Neural cell (in vitro differentiated cells): ENCODE results near the gene SIVA1.

Experiments
- EP300 ChIP-seq: fragments of 450-650 bp; conservative IDR thresholded peaks from 2 replicates; pipeline ENCODE4 v1.6.1; 2014; ENCODE audit warnings: antibody characterized with exemption, mild to moderate bottlenecking, moderate library complexity; ENCODE audit not compliant: poor library complexity, severe bottlenecking
- EZH2 ChIP-seq: fragments of 200-600, 300-800 bp; shearing (Covaris generic), sonication (generic); IDR thresholded peaks from 2 replicates; pipeline ENCODE4 v1.6.1; 2014; ENCODE audit warnings: antibody characterized with exemption, low read length, borderline replicate concordance, mild to moderate bottlenecking; ENCODE audit not compliant: insufficient read depth, poor library complexity, severe bottlenecking
- MXI1 ChIP-seq: fragments of 450-650 bp; conservative IDR thresholded peaks from 2 replicates; pipeline ENCODE4 v1.6.1; 2014; ENCODE audit warnings: antibody characterized with exemption, mild to moderate bottlenecking; ENCODE audit not compliant: poor library complexity, severe bottlenecking
- RAD21 ChIP-seq: fragments of 450-650 bp; conservative IDR thresholded peaks from 2 replicates; pipeline ENCODE4 v1.6.1; 2014; ENCODE audit warnings: antibody characterized with exemption, mild to moderate bottlenecking, moderate library complexity
- SMC3 ChIP-seq: fragments of 450-650 bp; conservative IDR thresholded peaks from 2 replicates; pipeline ENCODE4 v1.6.1; 2014; ENCODE audit warnings: antibody characterized with exemption, mild to moderate bottlenecking, moderate library complexity; ENCODE audit not compliant: poor library complexity
- TF ChIP-seq, protein P1 (sequence below): IDR thresholded peaks from 2 replicates; pipeline ENCODE4 v1.6.1; 2012; ENCODE audit warnings: borderline replicate concordance
- TF ChIP-seq, protein P2 (sequence below): fragments of 450-650 bp; IDR thresholded peaks from 2 replicates; pipeline ENCODE4 v1.5.1; 2014; ENCODE audit warnings: antibody characterized with exemption, mild to moderate bottlenecking, moderate library complexity; ENCODE audit not compliant: poor library complexity, severe bottlenecking

DNA sequence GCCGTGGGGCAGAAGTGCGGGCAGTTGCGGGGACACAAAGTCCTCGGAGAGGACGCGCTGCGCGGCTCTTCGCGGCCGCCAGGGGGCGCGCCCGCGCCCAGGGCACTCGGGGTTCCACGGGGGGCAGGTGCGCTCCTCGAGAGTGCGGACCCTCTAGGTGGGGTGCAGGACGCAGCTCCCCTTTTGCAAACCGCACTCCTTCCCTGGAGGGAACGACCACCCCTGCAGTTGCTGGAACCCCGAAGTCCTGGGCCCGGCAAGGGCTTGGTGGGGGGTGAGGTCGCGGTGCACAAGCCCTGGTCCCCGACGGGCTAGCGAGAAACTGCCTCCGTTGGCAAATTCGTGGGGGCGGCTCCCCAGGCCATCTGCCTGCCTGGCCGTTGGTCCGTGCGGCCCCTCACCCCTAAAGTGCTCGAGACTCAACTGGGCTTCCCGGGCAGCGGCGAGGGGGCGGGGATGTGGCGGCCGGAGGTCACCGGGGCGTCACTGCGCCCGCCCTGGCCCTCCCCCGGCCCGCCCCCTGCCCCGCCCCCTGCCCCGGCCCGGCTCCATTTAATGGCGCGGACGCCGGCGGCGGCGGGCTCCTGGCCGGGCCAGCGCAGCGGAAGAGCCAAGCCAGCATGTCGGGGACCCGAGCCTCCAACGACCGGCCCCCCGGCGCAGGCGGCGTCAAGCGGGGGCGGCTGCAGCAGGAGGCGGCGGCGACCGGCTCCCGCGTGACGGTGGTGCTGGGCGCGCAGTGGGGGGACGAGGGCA lies 29.1 kb upstream of the SIVA1 start, which contains the start of gene ADSS1:
- TF ChIP-seq, protein P1, sequence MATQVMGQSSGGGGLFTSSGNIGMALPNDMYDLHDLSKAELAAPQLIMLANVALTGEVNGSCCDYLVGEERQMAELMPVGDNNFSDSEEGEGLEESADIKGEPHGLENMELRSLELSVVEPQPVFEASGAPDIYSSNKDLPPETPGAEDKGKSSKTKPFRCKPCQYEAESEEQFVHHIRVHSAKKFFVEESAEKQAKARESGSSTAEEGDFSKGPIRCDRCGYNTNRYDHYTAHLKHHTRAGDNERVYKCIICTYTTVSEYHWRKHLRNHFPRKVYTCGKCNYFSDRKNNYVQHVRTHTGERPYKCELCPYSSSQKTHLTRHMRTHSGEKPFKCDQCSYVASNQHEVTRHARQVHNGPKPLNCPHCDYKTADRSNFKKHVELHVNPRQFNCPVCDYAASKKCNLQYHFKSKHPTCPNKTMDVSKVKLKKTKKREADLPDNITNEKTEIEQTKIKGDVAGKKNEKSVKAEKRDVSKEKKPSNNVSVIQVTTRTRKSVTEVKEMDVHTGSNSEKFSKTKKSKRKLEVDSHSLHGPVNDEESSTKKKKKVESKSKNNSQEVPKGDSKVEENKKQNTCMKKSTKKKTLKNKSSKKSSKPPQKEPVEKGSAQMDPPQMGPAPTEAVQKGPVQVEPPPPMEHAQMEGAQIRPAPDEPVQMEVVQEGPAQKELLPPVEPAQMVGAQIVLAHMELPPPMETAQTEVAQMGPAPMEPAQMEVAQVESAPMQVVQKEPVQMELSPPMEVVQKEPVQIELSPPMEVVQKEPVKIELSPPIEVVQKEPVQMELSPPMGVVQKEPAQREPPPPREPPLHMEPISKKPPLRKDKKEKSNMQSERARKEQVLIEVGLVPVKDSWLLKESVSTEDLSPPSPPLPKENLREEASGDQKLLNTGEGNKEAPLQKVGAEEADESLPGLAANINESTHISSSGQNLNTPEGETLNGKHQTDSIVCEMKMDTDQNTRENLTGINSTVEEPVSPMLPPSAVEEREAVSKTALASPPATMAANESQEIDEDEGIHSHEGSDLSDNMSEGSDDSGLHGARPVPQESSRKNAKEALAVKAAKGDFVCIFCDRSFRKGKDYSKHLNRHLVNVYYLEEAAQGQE: no peak
- TF ChIP-seq, protein P2, sequence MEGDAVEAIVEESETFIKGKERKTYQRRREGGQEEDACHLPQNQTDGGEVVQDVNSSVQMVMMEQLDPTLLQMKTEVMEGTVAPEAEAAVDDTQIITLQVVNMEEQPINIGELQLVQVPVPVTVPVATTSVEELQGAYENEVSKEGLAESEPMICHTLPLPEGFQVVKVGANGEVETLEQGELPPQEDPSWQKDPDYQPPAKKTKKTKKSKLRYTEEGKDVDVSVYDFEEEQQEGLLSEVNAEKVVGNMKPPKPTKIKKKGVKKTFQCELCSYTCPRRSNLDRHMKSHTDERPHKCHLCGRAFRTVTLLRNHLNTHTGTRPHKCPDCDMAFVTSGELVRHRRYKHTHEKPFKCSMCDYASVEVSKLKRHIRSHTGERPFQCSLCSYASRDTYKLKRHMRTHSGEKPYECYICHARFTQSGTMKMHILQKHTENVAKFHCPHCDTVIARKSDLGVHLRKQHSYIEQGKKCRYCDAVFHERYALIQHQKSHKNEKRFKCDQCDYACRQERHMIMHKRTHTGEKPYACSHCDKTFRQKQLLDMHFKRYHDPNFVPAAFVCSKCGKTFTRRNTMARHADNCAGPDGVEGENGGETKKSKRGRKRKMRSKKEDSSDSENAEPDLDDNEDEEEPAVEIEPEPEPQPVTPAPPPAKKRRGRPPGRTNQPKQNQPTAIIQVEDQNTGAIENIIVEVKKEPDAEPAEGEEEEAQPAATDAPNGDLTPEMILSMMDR: peak; percentile 56
- TF ChIP-seq EZH2 (no peak), RAD21 (no peak), SMC3 (no peak), MXI1 (no peak), EP300 (no peak)
